HCT116 (cell line): ENCODE measurements around the gene CTTNBP2.

Experiments used
- CTCF ChIP-seq, 3 experiments: fragments of 200-600 bp in 1 of 3; sonication (generic) in 1 of 3; IDR thresholded peaks in 2 of 3; conservative IDR thresholded peaks in 1 of 3; 2 replicates each; pipeline ENCODE4 v1.5.1; 2012 to 2017; ENCODE audit warnings: low read depth in 2 of 3, low read length in 2 of 3, antibody characterized with exemption in 1 of 3, borderline replicate concordance in 1 of 3, control low read depth in 1 of 3, mild to moderate bottlenecking in 1 of 3, mixed read lengths in 1 of 3, mixed run types in 1 of 3, moderate library complexity in 1 of 3; ENCODE audit not compliant: insufficient read depth in 1 of 3
- EZH2 ChIP-seq: fragments of 200-600 bp; sonication (generic); IDR thresholded peaks from 2 replicates; pipeline ENCODE4 v1.6.1; 2017; ENCODE audit warnings: antibody characterized with exemption, mixed run types
- EZH2phosphoT487 ChIP-seq: fragments of 200-600 bp; IDR thresholded peaks from 2 replicates; pipeline ENCODE4 v1.6.1; 2018; ENCODE audit warnings: antibody characterized with exemption, borderline replicate concordance
- POLR2A ChIP-seq: IDR thresholded peaks from 2 replicates; pipeline ENCODE4 v1.7.0; 2011; ENCODE audit warnings: borderline replicate concordance; ENCODE audit not compliant: insufficient read depth, insufficient read length; ENCODE audit errors: extremely low read depth
- RAD21 ChIP-seq: IDR thresholded peaks from 2 replicates; pipeline ENCODE4 v1.6.1; 2012; ENCODE audit warnings: low read depth, mild to moderate bottlenecking
- ZNF274 ChIP-seq: fragments of 200-500 bp; sonication (Bioruptor generic); IDR thresholded peaks from 2 replicates; pipeline ENCODE4 v1.6.1; 2014; ENCODE audit warnings: mild to moderate bottlenecking, low read depth, low read length, inconsistent platforms
- TF ChIP-seq, protein P1 (sequence below): IDR thresholded peaks from 2 replicates; pipeline ENCODE4 v1.6.1; 2012

GRCh38 chr7:117870448-117871130 is 2.7 kb downstream of the CTTNBP2 start:
- no peak for TF ChIP-seq CTCF (IDR thresholded peaks at IDR 0.05 in 2 of 3, conservative IDR thresholded peaks at IDR 0.05 in 1 of 3; ENCODE audit: borderline replicate concordance in 1 of 3, insufficient read depth in 1 of 3, low read depth in 2 of 3, low read length in 2 of 3)
- no peak for TF ChIP-seq EZH2
- no peak for TF ChIP-seq POLR2A
- no peak for TF ChIP-seq ZNF274
- TF ChIP-seq RAD21, result no peak
- TF ChIP-seq, protein P1, sequence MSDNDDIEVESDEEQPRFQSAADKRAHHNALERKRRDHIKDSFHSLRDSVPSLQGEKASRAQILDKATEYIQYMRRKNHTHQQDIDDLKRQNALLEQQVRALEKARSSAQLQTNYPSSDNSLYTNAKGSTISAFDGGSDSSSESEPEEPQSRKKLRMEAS, result no peak
- no peak for TF ChIP-seq EZH2phosphoT487
